ENCODE measurements around the gene SAXO2. TPM values are rescaled to one million over a fixed set of nuclear protein-coding genes. Genes with fewer than 3 reads are reported as not detected.
"Not testable (repeated sequence)": the region's sequence is repeated elsewhere in the genome, so short reads cannot be mapped to it uniquely, and the experiment has no call there.

The SAXO2 gene
- total and polyA plus RNA-seq, 3 experiments from 2014 or later = 0.97 to 1.9 (median 1.6) TPM

DNA sequence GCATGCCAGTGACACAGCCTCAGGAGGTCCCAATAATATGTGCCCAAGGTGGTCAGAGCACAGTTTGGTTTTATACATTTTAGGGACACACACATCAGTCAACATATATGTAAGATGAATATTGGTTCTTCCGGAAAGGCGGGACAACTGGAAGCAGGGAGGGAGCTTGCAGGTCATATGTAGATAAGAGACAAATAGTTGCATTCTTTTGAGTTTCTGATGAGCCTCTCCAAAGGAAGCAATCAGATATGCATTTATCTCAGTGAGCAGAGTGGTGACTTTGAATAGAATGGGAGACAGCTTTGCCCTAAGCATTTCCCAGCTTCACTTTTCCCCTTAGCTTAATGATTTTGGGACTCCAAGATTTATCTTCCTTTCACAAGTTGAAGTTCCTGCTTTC is 4.5 kb downstream of the SAXO2 start:
- H3K27me3 ChIP-seq (ENCODE audit: insufficient read depth, low read length, poor library complexity, severe bottlenecking); H3K36me3 Mint-ChIP-seq; H3K4me3 ChIP-seq (ENCODE audit: low read length); H3K27ac ChIP-seq (ENCODE audit: low read depth, low read length); DNase-seq; H3K4me1 ChIP-seq (ENCODE audit: insufficient read depth, low read length); H3K4me3 Mint-ChIP-seq; H3K9me3 ChIP-seq (ENCODE audit: low read length); H3K9me3 Mint-ChIP-seq; H3K36me3 ChIP-seq (ENCODE audit: insufficient read depth, low read length); POLR2A ChIA-PET; H3K27me3 Mint-ChIP-seq: not testable (repeated sequence)
- peak overlapping the region in 1 of 8 donors; percentile 40 for H3K27ac Mint-ChIP-seq
- H3K4me1 Mint-ChIP-seq = peaks cover 9 to 12% (median 12%) of the 10 kb centered on the region in 3 donors
- CTCF ChIA-PET = interaction anchor here (1.0 to 2.0 kb wide), 2 partner anchors 13 to 17 kb away, joined by 3 to 4 read pairs; no protein-coding TSS in a partner anchor

DNA sequence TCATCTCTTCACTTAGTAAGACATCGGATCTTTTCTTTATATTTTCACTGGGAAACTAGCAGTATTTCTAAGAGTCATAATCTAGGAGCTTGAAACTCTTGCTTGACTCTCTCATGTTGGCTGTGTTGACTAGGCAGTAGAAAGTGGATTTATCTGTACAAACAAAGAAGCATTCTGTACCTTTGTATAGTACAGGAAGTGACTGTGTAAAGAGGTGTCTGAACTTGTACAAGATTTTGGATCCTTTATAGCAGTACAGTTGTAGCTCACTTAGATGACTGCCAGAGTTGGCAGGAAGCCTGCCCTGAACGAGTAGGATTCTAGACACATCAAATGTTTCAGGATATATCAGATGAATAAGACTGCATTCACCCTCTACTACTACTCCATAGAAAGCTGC is 5.8 kb downstream of the SAXO2 start:
- H3K9me3 ChIP-seq (ENCODE audit: low read length); H3K27me3 ChIP-seq (ENCODE audit: insufficient read depth, low read length, poor library complexity, severe bottlenecking); POLR2A ChIA-PET; H3K27me3 Mint-ChIP-seq; H3K27ac Mint-ChIP-seq; H3K36me3 Mint-ChIP-seq; H3K27ac ChIP-seq (ENCODE audit: low read depth, low read length); H3K4me3 Mint-ChIP-seq; H3K4me3 ChIP-seq (ENCODE audit: low read length); H3K4me1 ChIP-seq (ENCODE audit: insufficient read depth, low read length); DNase-seq; H3K9me3 Mint-ChIP-seq; H3K36me3 ChIP-seq (ENCODE audit: insufficient read depth, low read length); H3K4me1 Mint-ChIP-seq: not testable (repeated sequence)
- CTCF ChIA-PET = interaction anchor here (2.0 kb wide), 1 partner anchor 15 kb away, joined by 4 read pairs; no protein-coding TSS in a partner anchor

GRCh38 chr15:82272154-82272553 is 9.5 kb downstream of the SAXO2 start:
- H3K27me3 ChIP-seq (ENCODE audit: insufficient read depth, low read length, poor library complexity, severe bottlenecking) = no peaks in the 10 kb centered on the region
- POLR2A ChIA-PET = no interaction called here

DNA sequence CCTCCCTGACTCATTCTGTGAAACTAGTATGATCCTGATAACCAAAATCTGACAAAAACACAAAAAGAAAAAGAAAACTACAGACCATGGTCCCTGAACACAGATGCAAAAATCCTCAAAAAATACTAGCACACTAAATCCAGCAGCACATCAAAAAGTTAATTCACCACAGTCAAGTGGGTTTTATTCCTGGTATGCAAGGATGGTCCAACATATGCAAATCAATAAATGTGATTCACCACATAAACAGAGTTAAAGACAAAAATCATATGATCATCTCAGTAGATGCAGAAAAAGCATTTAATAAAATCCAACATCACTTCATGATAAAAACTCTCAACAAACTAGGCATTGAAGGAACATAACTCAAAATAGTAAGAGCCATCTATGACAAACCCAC is 12.8 kb downstream of the SAXO2 start:
- no peaks in the 10 kb centered on the region for H3K9me3 ChIP-seq (ENCODE audit: low read length)
- H3K4me3 ChIP-seq (ENCODE audit: low read length) = no peak overlapping the region
- Mint-ChIP-seq H3K4me1 (no peaks in the 10 kb centered on the region), H3K27ac (peak overlapping the region in 2 of 8 donors; percentile 39 to 47), H3K4me3 (no peak overlapping the region), H3K27me3 (peaks cover 10 to 29% of the 10 kb centered on the region in 2 donors), H3K9me3 (peaks cover 3 to 12% (median 5%) of the 10 kb centered on the region in 5 donors), H3K36me3 (peaks cover 0 to 5% (median 0%) of the 10 kb centered on the region in 3 donors)
- CTCF ChIA-PET = no interaction called here
- no peaks in the 10 kb centered on the region for H3K27me3 ChIP-seq (ENCODE audit: insufficient read depth, low read length, poor library complexity, severe bottlenecking)
- no peaks in the 10 kb centered on the region for H3K4me1 ChIP-seq (ENCODE audit: insufficient read depth, low read length)
- H3K36me3 ChIP-seq (ENCODE audit: insufficient read depth, low read length) = no peaks in the 10 kb centered on the region
- POLR2A ChIA-PET = no interaction called here
- no peak for DNase-seq
- H3K27ac ChIP-seq (ENCODE audit: low read depth, low read length) = no peak overlapping the region

More at GRCh38 chr15:82272154-82272553, 9.5 kb downstream of the SAXO2 start:
- H3K27me3 Mint-ChIP-seq = peaks cover 10 to 21% of the 10 kb centered on the region in 2 donors
- CTCF ChIA-PET = no interaction called here
- H3K9me3 ChIP-seq (ENCODE audit: low read length) = no peaks in the 10 kb centered on the region
- no peak overlapping the region for H3K27ac ChIP-seq (ENCODE audit: low read depth, low read length)
- H3K4me1 Mint-ChIP-seq = no peaks in the 10 kb centered on the region
- H3K4me1 ChIP-seq (ENCODE audit: insufficient read depth, low read length) = no peaks in the 10 kb centered on the region
- H3K9me3 Mint-ChIP-seq = peaks cover 3 to 12% (median 5%) of the 10 kb centered on the region in 5 donors
- no peak overlapping the region for H3K4me3 Mint-ChIP-seq
- no peaks in the 10 kb centered on the region for H3K36me3 ChIP-seq (ENCODE audit: insufficient read depth, low read length)
- H3K27ac Mint-ChIP-seq = no peak overlapping the region
- no peak overlapping the region for H3K4me3 ChIP-seq (ENCODE audit: low read length)
- H3K36me3 Mint-ChIP-seq = peaks cover 0 to 5% (median 0%) of the 10 kb centered on the region in 3 donors
- DNase-seq = no peak

- H3K27ac ChIP-seq (ENCODE audit: low read depth, low read length); H3K4me3 Mint-ChIP-seq; H3K36me3 Mint-ChIP-seq; H3K9me3 Mint-ChIP-seq; H3K27ac Mint-ChIP-seq; H3K36me3 ChIP-seq (ENCODE audit: insufficient read depth, low read length); H3K4me3 ChIP-seq (ENCODE audit: low read length); H3K27me3 Mint-ChIP-seq; H3K9me3 ChIP-seq (ENCODE audit: low read length); H3K27me3 ChIP-seq (ENCODE audit: insufficient read depth, low read length, poor library complexity, severe bottlenecking); DNase-seq; POLR2A ChIA-PET: not testable (repeated sequence)
- CTCF ChIA-PET = interaction anchor here (1.6 kb wide), 1 partner anchor 19 kb away, joined by 5 read pairs; the partner anchor contains the start of genes EFL1 and SAXO2
- peaks cover 13% of the 10 kb centered on the region for H3K4me1 ChIP-seq (ENCODE audit: insufficient read depth, low read length)
- H3K4me1 Mint-ChIP-seq = peaks cover 11 to 16% (median 15%) of the 10 kb centered on the region in 3 donors
Observed at GRCh38 chr15:82281276-82281675, 18.7 kb downstream of the SAXO2 start.

- not testable (repeated sequence) for H3K27ac ChIP-seq (ENCODE audit: low read depth, low read length)
Observed at GRCh38 chr15:82282386-82282785, 19.8 kb downstream of the SAXO2 start.

DNA sequence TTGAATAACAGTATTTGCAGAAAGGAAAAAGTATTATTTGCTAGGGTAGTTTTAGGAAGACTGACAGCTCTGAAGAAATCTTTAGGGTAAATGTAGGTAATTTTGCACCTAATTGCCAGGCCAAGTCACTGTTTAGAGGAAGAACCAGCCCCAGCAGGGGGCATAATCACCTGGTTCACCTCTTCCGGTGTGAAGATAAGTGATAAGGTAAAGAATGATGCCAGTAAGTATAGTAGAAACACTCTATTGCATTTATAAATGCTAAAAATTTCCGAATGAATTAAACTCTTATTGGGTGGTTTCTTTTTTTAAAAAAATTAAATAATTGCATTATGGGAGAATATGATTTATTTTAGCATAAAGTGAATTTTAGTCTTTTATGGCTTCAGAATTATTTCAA is 21.8 kb downstream of the SAXO2 start:
- DNase-seq; H3K27me3 ChIP-seq (ENCODE audit: insufficient read depth, low read length, poor library complexity, severe bottlenecking); POLR2A ChIA-PET; H3K36me3 ChIP-seq (ENCODE audit: insufficient read depth, low read length); CTCF ChIA-PET; H3K27ac ChIP-seq (ENCODE audit: low read depth, low read length); H3K27me3 Mint-ChIP-seq; H3K4me3 ChIP-seq (ENCODE audit: low read length); H3K36me3 Mint-ChIP-seq; H3K4me3 Mint-ChIP-seq; H3K9me3 ChIP-seq (ENCODE audit: low read length): not testable (repeated sequence)
- peaks cover under 1 to 11% (median 8%) of the 10 kb centered on the region in 5 donors for H3K9me3 Mint-ChIP-seq
- H3K4me1 Mint-ChIP-seq = peaks cover 29 to 42% (median 42%) of the 10 kb centered on the region in 3 donors
- H3K4me1 ChIP-seq (ENCODE audit: insufficient read depth, low read length) = peaks cover 30% of the 10 kb centered on the region
- H3K27ac Mint-ChIP-seq = peak overlapping the region in 3 of 8 donors; percentile 2 to 64 (median 24)

More at GRCh38 chr15:82282386-82282785, 19.8 kb downstream of the SAXO2 start:
- DNase-seq; H3K27me3 ChIP-seq (ENCODE audit: insufficient read depth, low read length, poor library complexity, severe bottlenecking); H3K27me3 Mint-ChIP-seq; H3K36me3 ChIP-seq (ENCODE audit: insufficient read depth, low read length); H3K4me3 ChIP-seq (ENCODE audit: low read length); H3K9me3 ChIP-seq (ENCODE audit: low read length); H3K9me3 Mint-ChIP-seq; H3K36me3 Mint-ChIP-seq; H3K4me3 Mint-ChIP-seq; POLR2A ChIA-PET; CTCF ChIA-PET: not testable (repeated sequence)
- Mint-ChIP-seq H3K27ac (peak overlapping the region in 1 of 8 donors; percentile 30), H3K4me1 (peaks cover 22 to 27% (median 26%) of the 10 kb centered on the region in 3 donors)
- H3K4me1 ChIP-seq (ENCODE audit: insufficient read depth, low read length) = peaks cover 23% of the 10 kb centered on the region

- Mint-ChIP-seq H3K4me1 (peaks cover 35 to 49% (median 49%) of the 10 kb centered on the region in 3 donors), H3K9me3 (peaks cover 4 to 19% (median 10%) of the 10 kb centered on the region in 5 donors), H3K27ac (peak overlapping the region; percentile 26 to 93 (median 73)), H3K36me3 (peaks cover 0 to 11% (median 0%) of the 10 kb centered on the region in 3 donors), H3K4me3 (peak overlapping the region; percentile 2 to 76 (median 60))
- peak overlapping the region; percentile 15 for H3K4me3 ChIP-seq (ENCODE audit: low read length)
- peaks cover 30% of the 10 kb centered on the region for H3K4me1 ChIP-seq (ENCODE audit: insufficient read depth, low read length)
- H3K9me3 ChIP-seq (ENCODE audit: low read length); H3K27me3 Mint-ChIP-seq; H3K27me3 ChIP-seq (ENCODE audit: insufficient read depth, low read length, poor library complexity, severe bottlenecking); H3K27ac ChIP-seq (ENCODE audit: low read depth, low read length); CTCF ChIA-PET; H3K36me3 ChIP-seq (ENCODE audit: insufficient read depth, low read length): not testable (repeated sequence)
- peak in 1 of 5 donors; percentile 19 for DNase-seq
- POLR2A ChIA-PET = interaction anchor here (1.3 kb wide), 1 partner anchor 12 kb away, joined by 4 read pairs; no protein-coding TSS in a partner anchor
Observed at GRCh38 chr15:82286475-82286874, 23.9 kb downstream of the SAXO2 start.

All from CD8-positive, alpha-beta memory T cell (primary cell).